ENCODE data around the gene ATF7IP. TPM values are rescaled to one million over a fixed set of nuclear protein-coding genes. Genes with fewer than 3 reads are reported as not detected.
A peak's percentile ranks its signal among the peaks of the same experiment; 100 is the strongest.

Gene ATF7IP
- total RNA-seq, 1 donor from 2014 or later, result 76.9 TPM

- H3K4me3 ChIP-seq, result no peak overlapping the region
- no peak overlapping the region for H3K27ac ChIP-seq
- DNase-seq (no peak), ATAC-seq (peak in 1 of 2 donors; percentile 55)
- H3K4me1 ChIP-seq, result peaks cover 29% of the 10 kb centered on the region
- no peak for TF ChIP-seq CTCF (IDR thresholded peaks at IDR 0.05)
- no peaks in the 10 kb centered on the region for H3K36me3 ChIP-seq
- intact Hi-C loops (cut with DNase I), result no loop called here
- H3K27me3 ChIP-seq (ENCODE audit: low read depth), result no peaks in the 10 kb centered on the region
- no peaks in the 10 kb centered on the region for H3K9me3 ChIP-seq
Observed at GRCh38 chr12:14416658-14417057, 51.2 kb downstream of the ATF7IP start.

DNA sequence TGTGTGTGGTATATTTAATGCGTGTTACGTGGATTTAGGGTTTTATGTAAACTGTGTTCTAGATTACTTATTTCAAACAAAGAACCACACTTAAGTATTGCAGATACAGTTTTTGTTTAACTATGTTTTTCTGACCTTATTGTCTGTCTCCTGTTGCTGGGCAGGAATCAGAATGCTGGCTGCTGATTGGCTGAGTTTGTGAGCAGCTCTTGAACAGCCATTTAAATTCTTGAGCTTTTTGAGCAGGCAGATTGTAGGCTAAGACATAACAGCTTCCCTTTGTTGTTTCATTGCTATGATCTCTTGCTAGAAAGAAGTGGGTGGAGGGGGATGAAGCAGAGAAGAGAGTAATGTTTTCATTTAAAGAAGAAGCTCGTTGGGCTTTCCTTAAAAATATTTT, 52.2 kb downstream of the ATF7IP start:
- DNase-seq (peak; percentile 60), ATAC-seq (peak; percentile 78 to 94)
- H3K4me1 ChIP-seq, result peaks cover 29% of the 10 kb centered on the region

GRCh38 chr12:14418451-14418890, 53.0 kb downstream of the ATF7IP start:
- Histone ChIP-seq H3K27ac (peak overlapping the region; percentile 16), H3K4me3 (no peak overlapping the region), H3K36me3 (no peaks in the 10 kb centered on the region), H3K27me3 (ENCODE audit: low read depth) (no peaks in the 10 kb centered on the region), H3K9me3 (peaks cover 4% of the 10 kb centered on the region), H3K4me1 (peaks cover 29% of the 10 kb centered on the region)
- intact Hi-C loops (cut with DNase I), result no loop called here
- ATAC-seq, result peak; percentile 51 to 76
- no peak for DNase-seq
- peak; percentile 26 for TF ChIP-seq CTCF (IDR thresholded peaks at IDR 0.05)

More for the DNA sequence above, 52.2 kb downstream of the ATF7IP start:
- intact Hi-C loops (cut with DNase I), result no loop called here
- no peaks in the 10 kb centered on the region for H3K27me3 ChIP-seq (ENCODE audit: low read depth)
- TF ChIP-seq CTCF (IDR thresholded peaks at IDR 0.05), result no peak
- no peak overlapping the region for H3K27ac ChIP-seq
- no peak overlapping the region for H3K4me3 ChIP-seq
- H3K36me3 ChIP-seq, result no peaks in the 10 kb centered on the region
- peaks cover 3% of the 10 kb centered on the region for H3K9me3 ChIP-seq

DNA sequence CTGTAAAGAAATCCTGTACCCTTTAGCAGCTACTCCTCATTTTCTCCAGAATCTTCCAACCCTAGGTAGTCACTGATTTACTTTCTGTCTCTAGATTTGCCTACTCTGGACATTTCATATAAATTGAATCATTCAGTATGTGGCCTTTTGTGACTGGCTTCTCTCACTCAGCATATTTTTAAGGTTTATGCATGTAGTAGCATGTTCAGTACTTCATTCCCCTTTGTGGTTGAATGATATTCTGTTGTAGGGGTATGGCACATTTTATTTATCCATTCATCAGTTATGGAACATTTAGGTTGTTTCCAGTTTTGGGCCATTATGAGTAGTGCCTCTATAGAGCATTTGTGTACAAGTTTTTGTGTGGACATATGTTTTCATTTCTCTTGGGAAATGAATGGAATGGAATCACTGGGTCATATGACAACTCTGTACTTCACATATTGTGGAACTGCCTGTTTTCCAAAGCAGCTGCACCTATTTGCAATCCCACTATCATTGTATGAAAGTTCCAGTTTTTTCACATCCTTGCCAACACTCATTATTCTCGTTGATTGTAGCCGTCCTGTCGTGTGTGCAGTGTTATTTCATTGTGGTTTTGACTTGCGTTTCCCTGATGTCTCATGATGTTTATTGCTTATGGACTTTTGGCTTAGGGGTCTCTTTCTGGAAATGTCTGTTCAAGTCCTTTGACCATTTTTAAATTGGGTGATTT, 57.2 kb downstream of the ATF7IP start:
- no peak for TF ChIP-seq CTCF (IDR thresholded peaks at IDR 0.05)
- H3K4me3 ChIP-seq, result no peak overlapping the region
- DNase-seq (no peak), ATAC-seq (no peak)
- H3K27ac ChIP-seq, result no peak overlapping the region
- H3K27me3 ChIP-seq (ENCODE audit: low read depth), result no peaks in the 10 kb centered on the region
- intact Hi-C loops (cut with DNase I), result no loop called here
- H3K4me1 ChIP-seq, result peaks cover 17% of the 10 kb centered on the region
- H3K9me3 ChIP-seq, result peaks cover 4% of the 10 kb centered on the region
- H3K36me3 ChIP-seq, result peaks cover 22% of the 10 kb centered on the region

- intact Hi-C loops (cut with DNase I), result no loop called here
- Histone ChIP-seq H3K27ac (no peak overlapping the region), H3K36me3 (peaks cover 28% of the 10 kb centered on the region), H3K27me3 (ENCODE audit: low read depth) (no peaks in the 10 kb centered on the region), H3K4me1 (peaks cover 13% of the 10 kb centered on the region), H3K4me3 (no peak overlapping the region), H3K9me3 (peaks cover 4% of the 10 kb centered on the region)
- no peak for TF ChIP-seq CTCF (IDR thresholded peaks at IDR 0.05)
- DNase-seq (no peak), ATAC-seq (no peak)
Observed at GRCh38 chr12:14424545-14424944, 59.1 kb downstream of the ATF7IP start.
